ENCODE measurements around the gene HMGXB3. TPM values are rescaled to one million over a fixed set of nuclear protein-coding genes. Genes with fewer than 3 reads are reported as not detected.
A peak's percentile ranks its signal among the peaks of the same experiment; 100 is the strongest.

The HMGXB3 gene, protein sequence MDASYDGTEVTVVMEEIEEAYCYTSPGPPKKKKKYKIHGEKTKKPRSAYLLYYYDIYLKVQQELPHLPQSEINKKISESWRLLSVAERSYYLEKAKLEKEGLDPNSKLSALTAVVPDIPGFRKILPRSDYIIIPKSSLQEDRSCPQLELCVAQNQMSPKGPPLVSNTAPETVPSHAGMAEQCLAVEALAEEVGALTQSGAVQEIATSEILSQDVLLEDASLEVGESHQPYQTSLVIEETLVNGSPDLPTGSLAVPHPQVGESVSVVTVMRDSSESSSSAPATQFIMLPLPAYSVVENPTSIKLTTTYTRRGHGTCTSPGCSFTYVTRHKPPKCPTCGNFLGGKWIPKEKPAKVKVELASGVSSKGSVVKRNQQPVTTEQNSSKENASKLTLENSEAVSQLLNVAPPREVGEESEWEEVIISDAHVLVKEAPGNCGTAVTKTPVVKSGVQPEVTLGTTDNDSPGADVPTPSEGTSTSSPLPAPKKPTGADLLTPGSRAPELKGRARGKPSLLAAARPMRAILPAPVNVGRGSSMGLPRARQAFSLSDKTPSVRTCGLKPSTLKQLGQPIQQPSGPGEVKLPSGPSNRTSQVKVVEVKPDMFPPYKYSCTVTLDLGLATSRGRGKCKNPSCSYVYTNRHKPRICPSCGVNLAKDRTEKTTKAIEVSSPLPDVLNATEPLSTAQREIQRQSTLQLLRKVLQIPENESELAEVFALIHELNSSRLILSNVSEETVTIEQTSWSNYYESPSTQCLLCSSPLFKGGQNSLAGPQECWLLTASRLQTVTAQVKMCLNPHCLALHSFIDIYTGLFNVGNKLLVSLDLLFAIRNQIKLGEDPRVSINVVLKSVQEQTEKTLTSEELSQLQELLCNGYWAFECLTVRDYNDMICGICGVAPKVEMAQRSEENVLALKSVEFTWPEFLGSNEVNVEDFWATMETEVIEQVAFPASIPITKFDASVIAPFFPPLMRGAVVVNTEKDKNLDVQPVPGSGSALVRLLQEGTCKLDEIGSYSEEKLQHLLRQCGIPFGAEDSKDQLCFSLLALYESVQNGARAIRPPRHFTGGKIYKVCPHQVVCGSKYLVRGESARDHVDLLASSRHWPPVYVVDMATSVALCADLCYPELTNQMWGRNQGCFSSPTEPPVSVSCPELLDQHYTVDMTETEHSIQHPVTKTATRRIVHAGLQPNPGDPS (N-terminal part only)
- 36.3 and 40.5 TPM in 2 replicates for total RNA-seq (ENCODE audit: low replicate concordance)
- long read RNA-seq, full-length matches to known transcripts = 1 of 16 reads
- long read RNA-seq, partial matches to known transcripts = 14 of 16 reads
- long read RNA-seq, other reads (novel, unspliced or antisense) = 1 of 16 reads

DNA sequence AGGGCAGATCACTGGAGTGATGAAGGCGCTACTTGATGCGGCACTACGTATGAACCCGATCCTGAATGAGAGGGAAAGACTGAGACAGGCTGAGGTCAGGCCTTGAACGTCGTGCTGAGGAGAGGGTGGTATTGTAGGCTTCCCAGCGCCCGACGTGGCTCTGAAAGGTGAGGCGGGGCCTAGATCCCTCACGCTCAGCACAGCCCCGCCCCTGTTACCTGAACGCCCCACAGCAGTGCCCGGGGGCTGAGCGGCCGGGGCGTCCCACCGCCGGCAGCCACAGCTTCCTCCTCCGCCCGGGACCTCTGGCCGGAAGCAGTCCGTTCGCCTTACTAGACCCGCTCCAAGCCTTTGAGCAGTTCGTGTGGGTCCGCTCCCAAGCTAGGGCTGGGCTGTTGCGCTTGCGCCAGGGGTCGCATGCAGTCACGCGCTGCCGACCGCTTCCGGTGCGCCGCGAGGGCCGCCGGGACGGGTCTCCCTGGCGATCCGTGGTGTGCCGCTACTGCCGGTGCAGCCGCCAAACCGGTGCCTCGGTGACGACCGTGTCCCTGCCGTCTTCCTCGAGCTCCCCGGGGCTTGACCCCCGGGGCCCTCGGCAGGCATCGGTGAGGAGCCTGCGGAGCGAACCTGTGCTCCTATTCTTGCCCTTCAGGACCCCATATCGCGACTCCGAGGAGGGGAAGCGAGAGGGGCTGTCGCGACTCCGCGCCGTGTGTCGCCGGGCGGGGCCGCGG is at the start of gene HMGXB3, which contains the start of gene TIGD6:
HMGXB3 (plus strand) TSS at position 484 of the 734 bp plus-strand sequence. CDS start 4,114 bp downstream, outside the sequence.
TIGD6 (minus strand) TSS at position 399 of the 734 bp plus-strand sequence. CDS start 4,306 bp downstream, outside the sequence.
- H3K27me3 Mint-ChIP-seq = no peaks in the 10 kb centered on the region
- H3K36me3 Mint-ChIP-seq = peaks cover 14% of the 10 kb centered on the region
- peak within 1 kb of the TSS; percentile 94 for H3K27ac Mint-ChIP-seq
- H3K4me3 Mint-ChIP-seq = peak within 1 kb of the TSS; percentile 97
- peaks cover 26% of the 10 kb centered on the region for H3K4me1 Mint-ChIP-seq (ENCODE audit: unreplicated experiment)
- TF ChIP-seq, protein P1, sequence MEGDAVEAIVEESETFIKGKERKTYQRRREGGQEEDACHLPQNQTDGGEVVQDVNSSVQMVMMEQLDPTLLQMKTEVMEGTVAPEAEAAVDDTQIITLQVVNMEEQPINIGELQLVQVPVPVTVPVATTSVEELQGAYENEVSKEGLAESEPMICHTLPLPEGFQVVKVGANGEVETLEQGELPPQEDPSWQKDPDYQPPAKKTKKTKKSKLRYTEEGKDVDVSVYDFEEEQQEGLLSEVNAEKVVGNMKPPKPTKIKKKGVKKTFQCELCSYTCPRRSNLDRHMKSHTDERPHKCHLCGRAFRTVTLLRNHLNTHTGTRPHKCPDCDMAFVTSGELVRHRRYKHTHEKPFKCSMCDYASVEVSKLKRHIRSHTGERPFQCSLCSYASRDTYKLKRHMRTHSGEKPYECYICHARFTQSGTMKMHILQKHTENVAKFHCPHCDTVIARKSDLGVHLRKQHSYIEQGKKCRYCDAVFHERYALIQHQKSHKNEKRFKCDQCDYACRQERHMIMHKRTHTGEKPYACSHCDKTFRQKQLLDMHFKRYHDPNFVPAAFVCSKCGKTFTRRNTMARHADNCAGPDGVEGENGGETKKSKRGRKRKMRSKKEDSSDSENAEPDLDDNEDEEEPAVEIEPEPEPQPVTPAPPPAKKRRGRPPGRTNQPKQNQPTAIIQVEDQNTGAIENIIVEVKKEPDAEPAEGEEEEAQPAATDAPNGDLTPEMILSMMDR (conservative IDR thresholded peaks at IDR 0.05) = peak; percentile 11
- H3K9me3 Mint-ChIP-seq = no peaks in the 10 kb centered on the region
- DNase-seq (ENCODE audit: extremely low spot score, unreplicated experiment) = peak; percentile 94

DNA sequence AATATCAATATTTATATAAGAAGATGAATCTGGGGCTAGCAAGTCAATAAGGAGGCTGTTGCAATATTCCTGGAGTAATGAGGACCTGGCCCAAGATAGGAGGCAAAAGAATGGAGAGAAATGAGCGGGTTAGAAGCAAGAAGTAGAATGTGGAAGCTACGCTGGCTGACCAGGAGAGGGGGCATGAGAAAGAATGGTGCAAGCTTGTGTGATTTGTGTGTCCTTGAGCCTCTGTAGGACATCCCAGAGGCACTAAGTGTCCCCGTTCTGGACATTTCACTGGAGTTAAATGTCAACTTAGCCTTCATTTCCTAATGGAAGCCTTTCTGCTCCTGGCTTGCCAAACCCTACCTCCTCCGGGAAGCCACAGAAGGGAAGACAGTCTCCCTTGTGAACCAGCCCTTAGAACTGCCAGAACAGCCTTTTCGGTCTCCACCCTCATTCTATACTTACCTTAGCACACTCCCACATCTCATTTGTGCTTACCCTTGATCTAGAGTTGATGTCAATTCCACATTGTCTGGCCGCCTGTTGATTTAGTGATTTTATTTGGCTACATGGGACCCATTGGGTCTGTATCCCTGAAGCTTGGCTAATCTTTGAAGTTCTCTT is 49.3 kb upstream of the HMGXB3 start:
- TF ChIP-seq, protein P1 (conservative IDR thresholded peaks at IDR 0.05) = no peak
- H3K4me1 Mint-ChIP-seq (ENCODE audit: unreplicated experiment) = peaks cover 8% of the 10 kb centered on the region
- no peaks in the 10 kb centered on the region for H3K27me3 Mint-ChIP-seq
- H3K9me3 Mint-ChIP-seq = no peaks in the 10 kb centered on the region
- H3K4me3 Mint-ChIP-seq = no peak overlapping the region
- no peak overlapping the region for H3K27ac Mint-ChIP-seq
- DNase-seq (ENCODE audit: extremely low spot score, unreplicated experiment) = no peak
- H3K36me3 Mint-ChIP-seq = no peaks in the 10 kb centered on the region

DNA sequence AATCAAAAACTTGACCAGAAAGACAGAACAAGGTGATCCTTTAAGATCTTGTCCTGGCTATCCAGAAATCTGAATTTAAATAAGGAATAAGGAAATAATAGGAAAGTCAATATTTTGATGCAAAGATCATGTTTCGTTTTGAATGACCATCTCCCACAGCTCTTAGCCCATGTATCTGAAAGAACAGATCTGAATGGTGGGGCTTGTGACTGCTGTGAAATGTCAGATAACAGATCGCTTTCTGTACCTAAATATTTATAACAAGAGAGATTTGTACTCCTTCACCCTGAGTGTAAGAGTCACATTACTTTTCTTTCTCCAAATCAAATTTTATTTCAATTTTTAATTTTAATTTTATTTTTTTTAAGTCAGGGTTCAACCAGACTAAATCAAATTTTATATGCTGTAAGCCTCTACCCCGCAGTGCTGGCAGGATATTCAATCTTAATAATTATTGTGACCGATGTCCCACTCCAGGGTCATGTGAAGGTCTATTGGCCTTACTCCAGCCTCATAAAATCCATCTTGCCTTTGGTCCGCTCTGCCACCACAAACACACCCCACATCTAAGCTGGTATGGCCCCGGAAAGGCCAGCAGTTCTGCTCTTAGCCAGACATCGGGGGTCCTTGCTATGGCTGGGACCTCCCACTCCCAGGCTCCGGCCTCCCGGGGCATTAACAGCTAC is 47.0 kb upstream of the HMGXB3 start:
- peaks cover 8% of the 10 kb centered on the region for H3K4me1 Mint-ChIP-seq (ENCODE audit: unreplicated experiment)
- no peak for DNase-seq (ENCODE audit: extremely low spot score, unreplicated experiment)
- TF ChIP-seq, protein P1 (conservative IDR thresholded peaks at IDR 0.05) = no peak
- no peaks in the 10 kb centered on the region for H3K27me3 Mint-ChIP-seq
- no peaks in the 10 kb centered on the region for H3K36me3 Mint-ChIP-seq
- H3K9me3 Mint-ChIP-seq = no peaks in the 10 kb centered on the region
- no peak overlapping the region for H3K27ac Mint-ChIP-seq
- H3K4me3 Mint-ChIP-seq = no peak overlapping the region

DNA sequence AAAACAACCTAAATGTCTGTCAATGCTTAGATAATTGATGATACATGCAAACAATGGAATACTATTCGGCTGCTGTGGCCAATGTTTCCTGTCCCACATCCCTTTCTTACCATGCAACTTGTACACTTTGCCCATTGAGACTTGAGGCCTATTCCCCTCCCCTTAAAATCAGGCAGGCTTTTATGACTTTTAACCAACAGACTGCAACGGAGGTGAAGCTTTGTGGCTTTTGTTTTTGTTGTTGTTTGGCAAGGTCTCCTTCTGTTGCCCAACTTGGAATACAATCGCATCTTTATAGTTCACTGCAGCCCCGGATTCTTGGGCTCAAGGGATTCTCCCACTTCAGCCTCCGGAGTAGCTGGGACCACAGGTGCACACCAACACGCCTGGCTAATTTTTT is 45.7 kb upstream of the HMGXB3 start:
- H3K27me3 Mint-ChIP-seq = no peaks in the 10 kb centered on the region
- H3K9me3 Mint-ChIP-seq = no peaks in the 10 kb centered on the region
- no peak overlapping the region for H3K27ac Mint-ChIP-seq
- H3K4me3 Mint-ChIP-seq = no peak overlapping the region
- no peaks in the 10 kb centered on the region for H3K36me3 Mint-ChIP-seq
- peaks cover 14% of the 10 kb centered on the region for H3K4me1 Mint-ChIP-seq (ENCODE audit: unreplicated experiment)
- TF ChIP-seq, protein P1 (conservative IDR thresholded peaks at IDR 0.05) = no peak
- DNase-seq (ENCODE audit: extremely low spot score, unreplicated experiment) = no peak

Data from type B pancreatic cell (in vitro differentiated cells).